Right atrium auricular region (tissue), 2 donors: ENCODE data around the gene SLC39A10. TPM values are rescaled to one million over a fixed set of nuclear protein-coding genes. Genes with fewer than 3 reads are reported as not detected.
"Not testable (repeated sequence)": the region's sequence is repeated elsewhere in the genome, so short reads cannot be mapped to it uniquely, and the experiment has no call there.

Experiments
- DNase-seq: peaks from one replicate; pipeline ENCODE4 v3.0.0-alpha.2; 2019; ENCODE audit warnings: low spot score
- H3K27ac ChIP-seq, 2 donors: fragments of 200-600 bp; sonication (generic); 1 replicate in 1 of 2; 2 replicates in 1 of 2; pipeline ENCODE4 v1.5.1; 2016 to 2019
- H3K27me3 ChIP-seq, 2 donors: fragments of 200-600 bp; sonication (generic); one replicate each; pipeline versions ENCODE4 v1.5.1 to v1.6.0; 2017 to 2019
- H3K36me3 ChIP-seq: fragments of 200-600 bp; sonication (generic); one replicate; pipeline ENCODE4 v1.5.1; 2016
- H3K4me1 ChIP-seq, 2 donors: fragments of 200-600 bp; sonication (generic); one replicate each; pipeline versions ENCODE4 v1.5.1 to v1.6.0; 2017 to 2019
- H3K4me3 ChIP-seq, 2 donors: fragments of 200-600 bp; sonication (generic); 1 replicate in 1 of 2; 2 replicates in 1 of 2; pipeline ENCODE4 v1.5.1; 2017 to 2019; ENCODE audit warnings: mild to moderate bottlenecking in 1 of 2, moderate library complexity in 1 of 2
- H3K9me3 ChIP-seq, 2 donors: fragments of 200-600 bp; sonication (generic); one replicate each; pipeline ENCODE4 v1.5.1; 2019
- CTCF ChIP-seq, 2 donors: fragments of 200-600 bp; sonication (generic); IDR thresholded peaks; one replicate each; pipeline ENCODE4 v1.5.1; 2019; ENCODE audit warnings: antibody characterized with exemption in 2 of 2
- total RNA-seq, 2 donors: library from RNA; depleted of rRNA; stranded (reverse); fragments of >200 nt; gene quantifications; one replicate each; pipeline ENCODE4 v1.1.0, GENCODE V29; 2016

Gene SLC39A10
- total RNA-seq, 2 donors from 2014 or later, result 8.5 to 12.3 TPM

DNA sequence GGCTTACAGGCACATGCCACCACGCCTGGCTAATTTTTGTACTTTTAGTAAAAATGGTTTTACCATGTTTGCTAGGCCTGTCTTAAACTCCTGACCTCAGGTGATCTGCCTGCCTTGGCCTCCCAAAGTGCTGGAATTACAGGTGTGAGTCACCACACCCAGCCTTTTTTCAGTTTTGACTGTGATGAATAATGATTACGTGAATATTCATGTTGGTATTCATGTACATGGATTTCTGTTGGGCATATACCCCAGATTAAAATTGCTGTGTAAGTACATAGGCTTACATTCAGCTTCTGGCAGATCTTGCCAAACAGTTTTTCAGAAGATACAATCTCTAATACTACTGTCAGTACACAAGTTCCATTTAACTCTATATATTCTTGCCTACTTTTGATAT is 20.9 kb downstream of the SLC39A10 start:
- H3K4me3 ChIP-seq, result no peak overlapping the region
- H3K9me3 ChIP-seq, result no peaks in the 10 kb centered on the region
- no peaks in the 10 kb centered on the region for H3K27me3 ChIP-seq
- DNase-seq, result no peak
- TF ChIP-seq CTCF (IDR thresholded peaks at IDR 0.05), result no peak
- H3K4me1 ChIP-seq, result no peaks in the 10 kb centered on the region
- H3K36me3 ChIP-seq, result peaks cover 10% of the 10 kb centered on the region
- no peak overlapping the region for H3K27ac ChIP-seq

DNA sequence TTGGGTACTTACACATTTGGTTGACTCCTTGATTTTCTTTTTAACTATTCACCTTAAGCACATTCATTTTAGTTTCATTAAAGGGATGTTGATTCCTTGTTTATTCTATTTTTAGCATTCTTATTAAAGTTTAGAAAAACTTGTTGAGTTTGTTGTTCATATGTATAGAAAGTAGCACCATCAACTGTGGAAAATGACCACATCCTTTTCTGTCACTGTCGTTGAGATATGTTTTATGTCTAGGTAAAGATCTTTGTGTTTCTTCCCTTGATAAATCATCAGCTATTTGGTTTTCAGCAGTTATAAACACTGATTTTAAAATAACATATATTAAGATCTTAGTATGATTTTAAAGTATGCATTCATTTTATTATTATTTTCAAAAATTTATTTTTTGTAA is 25.1 kb downstream of the SLC39A10 start:
- no peak for TF ChIP-seq CTCF (IDR thresholded peaks at IDR 0.05)
- DNase-seq, result no peak
- no peak overlapping the region for H3K27ac ChIP-seq

GRCh38 chr2:195683174-195683573 is 26.1 kb downstream of the SLC39A10 start:
- DNase-seq, result no peak
- Histone ChIP-seq H3K36me3 (peaks cover 10% of the 10 kb centered on the region), H3K27ac (no peak overlapping the region), H3K27me3 (no peaks in the 10 kb centered on the region), H3K4me3 (no peak overlapping the region), H3K9me3 (no peaks in the 10 kb centered on the region), H3K4me1 (no peaks in the 10 kb centered on the region)
- TF ChIP-seq CTCF (IDR thresholded peaks at IDR 0.05), result no peak

More for the DNA sequence above, 25.1 kb downstream of the SLC39A10 start:
- Histone ChIP-seq H3K9me3 (no peaks in the 10 kb centered on the region), H3K4me3 (no peak overlapping the region), H3K4me1 (no peaks in the 10 kb centered on the region), H3K36me3 (peaks cover 10% of the 10 kb centered on the region), H3K27me3 (no peaks in the 10 kb centered on the region)

GRCh38 chr2:195686564-195686963 is 29.5 kb downstream of the SLC39A10 start:
- no peaks in the 10 kb centered on the region for H3K27me3 ChIP-seq
- no peak overlapping the region for H3K4me3 ChIP-seq
- H3K27ac ChIP-seq, result no peak overlapping the region
- no peak for DNase-seq
- H3K4me1 ChIP-seq, result no peaks in the 10 kb centered on the region
- no peaks in the 10 kb centered on the region for H3K36me3 ChIP-seq
- no peaks in the 10 kb centered on the region for H3K9me3 ChIP-seq
- TF ChIP-seq CTCF (IDR thresholded peaks at IDR 0.05), result no peak

- H3K9me3 ChIP-seq, result no peaks in the 10 kb centered on the region
- no peaks in the 10 kb centered on the region for H3K36me3 ChIP-seq
- H3K27me3 ChIP-seq, result no peaks in the 10 kb centered on the region
- DNase-seq, result no peak
- no peaks in the 10 kb centered on the region for H3K4me1 ChIP-seq
- no peak for TF ChIP-seq CTCF (IDR thresholded peaks at IDR 0.05)
- H3K4me3 ChIP-seq, result no peak overlapping the region
- no peak overlapping the region for H3K27ac ChIP-seq
Observed at GRCh38 chr2:195687320-195688086, 30.5 kb downstream of the SLC39A10 start.

GRCh38 chr2:195692531-195692930 is 35.5 kb downstream of the SLC39A10 start:
- not testable (repeated sequence) for H3K4me3 ChIP-seq, H3K27me3 ChIP-seq, H3K4me1 ChIP-seq, DNase-seq, H3K36me3 ChIP-seq, H3K27ac ChIP-seq, H3K9me3 ChIP-seq
